Stomach (tissue), 4 donors: Measurements from ENCODE around the gene OR7D4.

Experiments
- EP300 ChIP-seq: sonication (generic); formaldehyde crosslinking; IDR thresholded peaks from one replicate; pipeline ENCODE4 v1.6.1; 2017; ENCODE audit warnings: antibody characterized with exemption
- POLR2A ChIP-seq, 4 donors: fragments of 450-650 bp; IDR thresholded peaks; one replicate each; pipeline ENCODE4 v1.6.1; 2016; ENCODE audit warnings: antibody characterized with exemption in 4 of 4, control low read depth in 2 of 4, mild to moderate bottlenecking in 1 of 4, moderate library complexity in 1 of 4
- POLR2AphosphoS5 ChIP-seq, 3 donors: sonication (generic); formaldehyde crosslinking; IDR thresholded peaks; one replicate each; pipeline ENCODE4 v1.6.1; 2016; ENCODE audit warnings: antibody characterized with exemption in 3 of 3
- TF ChIP-seq, protein P1 (sequence below), 7 experiments: fragments of 450-650 bp in 4 of 7; fragments of 200-600 bp in 3 of 7; sonication (generic) in 3 of 7; IDR thresholded peaks; one replicate each; pipeline ENCODE4 v1.5.1; 2016 to 2019; ENCODE audit warnings: antibody characterized with exemption in 7 of 7, control low read depth in 2 of 7, mild to moderate bottlenecking in 1 of 7

DNA sequence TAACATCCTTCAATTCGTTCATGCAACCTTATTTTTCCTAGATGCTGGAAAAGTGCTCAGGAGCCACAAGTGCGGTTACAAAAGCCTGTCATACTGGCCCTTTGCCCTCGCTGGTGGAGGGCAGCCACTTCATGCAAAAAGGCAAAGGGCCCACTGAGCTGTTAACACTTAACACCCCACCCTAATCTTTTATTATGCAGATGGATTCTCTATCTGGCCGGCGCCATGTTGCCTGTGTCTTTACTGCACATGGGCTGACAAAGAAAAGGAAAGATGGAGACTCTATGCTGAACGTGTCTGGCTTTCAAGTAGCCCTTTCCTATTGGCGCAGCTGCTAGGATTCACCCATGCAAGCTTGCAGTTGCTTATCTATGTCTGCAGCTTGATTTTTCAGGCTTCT, 29.9 kb downstream of the OR7D4 start:
- TF ChIP-seq, protein P1, sequence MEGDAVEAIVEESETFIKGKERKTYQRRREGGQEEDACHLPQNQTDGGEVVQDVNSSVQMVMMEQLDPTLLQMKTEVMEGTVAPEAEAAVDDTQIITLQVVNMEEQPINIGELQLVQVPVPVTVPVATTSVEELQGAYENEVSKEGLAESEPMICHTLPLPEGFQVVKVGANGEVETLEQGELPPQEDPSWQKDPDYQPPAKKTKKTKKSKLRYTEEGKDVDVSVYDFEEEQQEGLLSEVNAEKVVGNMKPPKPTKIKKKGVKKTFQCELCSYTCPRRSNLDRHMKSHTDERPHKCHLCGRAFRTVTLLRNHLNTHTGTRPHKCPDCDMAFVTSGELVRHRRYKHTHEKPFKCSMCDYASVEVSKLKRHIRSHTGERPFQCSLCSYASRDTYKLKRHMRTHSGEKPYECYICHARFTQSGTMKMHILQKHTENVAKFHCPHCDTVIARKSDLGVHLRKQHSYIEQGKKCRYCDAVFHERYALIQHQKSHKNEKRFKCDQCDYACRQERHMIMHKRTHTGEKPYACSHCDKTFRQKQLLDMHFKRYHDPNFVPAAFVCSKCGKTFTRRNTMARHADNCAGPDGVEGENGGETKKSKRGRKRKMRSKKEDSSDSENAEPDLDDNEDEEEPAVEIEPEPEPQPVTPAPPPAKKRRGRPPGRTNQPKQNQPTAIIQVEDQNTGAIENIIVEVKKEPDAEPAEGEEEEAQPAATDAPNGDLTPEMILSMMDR (IDR thresholded peaks at IDR 0.05): no peak
- no peak for TF ChIP-seq EP300
- no peak for TF ChIP-seq POLR2A (IDR thresholded peaks at IDR 0.05)
- TF ChIP-seq POLR2AphosphoS5 (IDR thresholded peaks at IDR 0.05): no peak
